IMR-90 (cell line): ENCODE data around the gene CCDC138. TPM values are rescaled to one million over a fixed set of nuclear protein-coding genes. Genes with fewer than 3 reads are reported as not detected.

Source experiments
- ATAC-seq: fragments of 200-7000 bp; cut with Tn5 transposase; 2 replicates; pipeline ENCODE4 v1.9.1; 2020; ENCODE audit warnings: low read depth, mild to moderate bottlenecking, moderate library complexity
- BruUV-seq: library from RNA; stranded (reverse); fragments of 400-500 nt; replicated peaks from 2 replicates; lab custom pipeline; 2021; lab: Mats Ljungman, UMichigan
- CTCF ChIA-PET: fragments of 300-600 bp; formaldehyde crosslinking; extraction: SDS; loops from one replicate; lab custom pipeline; 2021; ENCODE audit warnings: antibody characterized with exemption; lab: Yijun Ruan, JAX
- POLR2A ChIA-PET: fragments of 300-600 bp; sonication (Branson Sonifier 250); formaldehyde crosslinking; loops from one replicate; lab custom pipeline; 2022; ENCODE audit warnings: antibody characterized with exemption; ENCODE audit not compliant: unreplicated experiment; lab: Charles Lee
- DNase-seq: peaks from one replicate; pipeline ENCODE4 v3.0.0; 2013
- H2AFZ ChIP-seq: replicated peaks from 2 replicates; pipeline ENCODE3; 2013; ENCODE audit warnings: low read length, mild to moderate bottlenecking; ENCODE audit not compliant: poor library complexity
- H2AK5ac ChIP-seq: 2 replicates; pipeline ENCODE4 v1.6.1; 2013; ENCODE audit warnings: low read depth, low read length, inconsistent platforms
- H2AK9ac ChIP-seq: replicated peaks from 2 replicates; pipeline ENCODE3; 2013; ENCODE audit warnings: mild to moderate bottlenecking, low read depth, low read length, moderate library complexity; ENCODE audit not compliant: poor library complexity
- H2BK120ac ChIP-seq: 2 replicates; pipeline ENCODE4 v1.6.1; 2013; ENCODE audit warnings: low read depth, low read length, inconsistent platforms
- H2BK15ac ChIP-seq: 3 replicates; pipeline ENCODE4 v1.6.1; 2013; ENCODE audit warnings: low read depth, low read length, inconsistent platforms
- H2BK20ac ChIP-seq: 2 replicates; pipeline ENCODE4 v1.6.1; 2013; ENCODE audit warnings: low read depth, mild to moderate bottlenecking, inconsistent platforms, low read length, moderate library complexity
- H2BK5ac ChIP-seq: 2 replicates; pipeline ENCODE4 v1.6.1; 2013; ENCODE audit warnings: mild to moderate bottlenecking, low read depth, low read length, inconsistent platforms; ENCODE audit not compliant: poor library complexity, severe bottlenecking
- H3K14ac ChIP-seq: replicated peaks from 2 replicates; pipeline ENCODE4 v1.6.1; 2013; ENCODE audit warnings: low read depth, low read length, inconsistent platforms
- H3K18ac ChIP-seq: 2 replicates; pipeline ENCODE4 v1.6.1; 2013; ENCODE audit warnings: low read depth, low read length, control low read depth
- H3K23ac ChIP-seq: 2 replicates; pipeline ENCODE4 v1.6.1; 2013; ENCODE audit warnings: low read depth, low read length, inconsistent platforms
- H3K27ac ChIP-seq: 2 replicates; pipeline ENCODE4 v1.5.1; 2013; ENCODE audit warnings: mild to moderate bottlenecking, control low read depth, low read length; ENCODE audit not compliant: insufficient read depth
- H3K27me3 ChIP-seq: 2 replicates; pipeline ENCODE4 v1.6.1; 2013; ENCODE audit warnings: low read length; ENCODE audit not compliant: control insufficient read depth, insufficient read depth
- H3K36me3 ChIP-seq: 2 replicates; pipeline ENCODE4 v1.6.1; 2013; ENCODE audit warnings: low read length, mixed read lengths; ENCODE audit not compliant: control insufficient read depth, insufficient read depth
- H3K4ac ChIP-seq: 2 replicates; pipeline ENCODE4 v1.6.1; 2013; ENCODE audit warnings: low read depth, low read length, inconsistent platforms
- H3K4me1 ChIP-seq: 2 replicates; pipeline ENCODE4 v1.6.1; 2013; ENCODE audit warnings: low read length, mixed read lengths; ENCODE audit not compliant: control insufficient read depth, insufficient read depth
- H3K4me2 ChIP-seq: 2 replicates; pipeline ENCODE4 v1.6.1; 2013; ENCODE audit warnings: low read depth, mild to moderate bottlenecking, control low read depth, low read length, moderate library complexity
- H3K4me3 ChIP-seq: 2 replicates; pipeline ENCODE4 v1.5.1; 2013; ENCODE audit warnings: low read depth, mild to moderate bottlenecking, control low read depth, low read length, moderate library complexity; ENCODE audit not compliant: insufficient read depth
- H3K56ac ChIP-seq: 2 replicates; pipeline ENCODE4 v1.6.1; 2013; ENCODE audit warnings: low read length, inconsistent platforms; ENCODE audit not compliant: insufficient read depth; ENCODE audit errors: extremely low read depth
- H3K79me1 ChIP-seq, 2 experiments: 2 replicates each; pipeline ENCODE4 v1.6.1; 2013; ENCODE audit warnings: low read length in 2 of 2, inconsistent platforms in 1 of 2, low read depth in 1 of 2
- H3K9ac ChIP-seq: 2 replicates; pipeline ENCODE4 v1.6.1; 2013; ENCODE audit warnings: low read depth, low read length, control low read depth
- H3K9me1 ChIP-seq: 2 replicates; pipeline ENCODE4 v1.6.1; 2013; ENCODE audit warnings: low read length, inconsistent platforms; ENCODE audit not compliant: insufficient read depth
- H3K9me3 ChIP-seq: 2 replicates; pipeline ENCODE4 v1.6.1; 2013; ENCODE audit warnings: low read length; ENCODE audit not compliant: control insufficient read depth, insufficient read depth
- H4K20me1 ChIP-seq: 2 replicates; pipeline ENCODE4 v1.6.1; 2013; ENCODE audit warnings: low read length, inconsistent platforms; ENCODE audit not compliant: insufficient read depth
- H4K5ac ChIP-seq: 2 replicates; pipeline ENCODE4 v1.6.1; 2013; ENCODE audit warnings: mild to moderate bottlenecking, low read depth, low read length, control low read depth
- H4K8ac ChIP-seq, 2 experiments: 2 replicates each; pipeline ENCODE4 v1.6.1; 2013; ENCODE audit warnings: low read depth in 2 of 2, low read length in 2 of 2, control low read depth in 1 of 2, inconsistent platforms in 1 of 2
- H4K91ac ChIP-seq: 2 replicates; pipeline ENCODE4 v1.6.1; 2013; ENCODE audit warnings: low read depth, low read length, inconsistent platforms; ENCODE audit not compliant: insufficient read depth
- BHLHE40 ChIP-seq: fragments of 150-350 bp; IDR thresholded peaks from 2 replicates; pipeline ENCODE4 v1.6.1; 2016; ENCODE audit warnings: mild to moderate bottlenecking, low read depth, low read length
- CEBPB ChIP-seq: IDR thresholded peaks from 2 replicates; pipeline ENCODE4 v1.6.1; 2012; ENCODE audit warnings: low read depth, low read length, improper control_type of control experiment
- ELK1 ChIP-seq: fragments of 150-350 bp; IDR thresholded peaks from 2 replicates; pipeline ENCODE4 v1.6.1; 2016; ENCODE audit warnings: low read depth, mild to moderate bottlenecking, low read length, moderate library complexity, borderline replicate concordance
- MXI1 ChIP-seq: IDR thresholded peaks from 2 replicates; pipeline ENCODE4 v1.6.1; 2012; ENCODE audit warnings: low read depth, mild to moderate bottlenecking, low read length, moderate library complexity, borderline replicate concordance
- NFE2L2 ChIP-seq: fragments of 150-350 bp; IDR thresholded peaks from 2 replicates; pipeline ENCODE4 v1.6.1; 2016; ENCODE audit warnings: low read depth, mild to moderate bottlenecking, low read length
- RAD21 ChIP-seq: IDR thresholded peaks from 2 replicates; pipeline ENCODE4 v1.6.1; 2012; ENCODE audit warnings: low read length, improper control_type of control experiment
- RFX5 ChIP-seq: IDR thresholded peaks from 2 replicates; pipeline ENCODE4 v1.8.0; 2012; ENCODE audit warnings: low read depth, mild to moderate bottlenecking, low read length, moderate library complexity
- SMC3 ChIP-seq: fragments of 150-350 bp; IDR thresholded peaks from 2 replicates; pipeline ENCODE4 v1.6.1; 2016; ENCODE audit warnings: low read depth, mild to moderate bottlenecking, antibody characterized with exemption, low read length, moderate library complexity
- USF2 ChIP-seq: fragments of 150-350 bp; IDR thresholded peaks from 2 replicates; pipeline ENCODE4 v1.6.1; 2017; ENCODE audit warnings: mild to moderate bottlenecking, antibody characterized with exemption, low read length, low read depth
- WGBS, 2 experiments: methylation state at CpG; one replicate each; pipeline versions ENCODE4 v1.1.5 to v1.1.7; 2013; ENCODE audit warnings: missing lambda C conversion rate in 2 of 2; ENCODE audit not compliant: insufficient read length in 1 of 2; ENCODE audit errors: extremely low coverage in 2 of 2; 5-methylcytosine and 5-hydroxymethylcytosine counted together
- dilution Hi-C: fragments of 300-500 bp; cut with HindIII; formaldehyde crosslinking; loops from one replicate; pipeline ENCODE4 v1.14.3; 2018; ENCODE audit warnings: low sequenced_read_pairs; ENCODE audit not compliant: unreplicated experiment
- in situ Hi-C: fragments of 300-500 bp; cut with MboI; formaldehyde crosslinking; loops from 3 replicates; pipeline ENCODE4 v1.14.3; 2019; ENCODE audit warnings: low sequenced_read_pairs, inconsistent platforms, mixed read lengths
- intact Hi-C: fragments of 100-400 bp; cut with micrococcal nuclease; formaldehyde crosslinking; loops from 2 replicates; pipeline ENCODE4 v1.10.0; 2022
- polyA plus RNA-seq, 3 experiments: library from polyadenylated mRNA; depleted of rRNA; stranded (reverse); fragments of >200 nt; gene quantifications; 2 replicates each; pipeline ENCODE4 v1.2.3, GENCODE V29; 2012; ENCODE audit warnings: low replicate concordance in 1 of 3
- total RNA-seq: library from RNA; depleted of rRNA; stranded (reverse); fragments of >200 nt; gene quantifications from 2 replicates; pipeline ENCODE4 v1.2.3, GENCODE V29; 2012

CCDC138 gene
- total and polyA plus RNA-seq, 2 of the 4 experiments (the other 2 are of a cell fraction): 1.5 to 2.9 TPM

- no peaks in the 10 kb centered on the region for H3K79me1 ChIP-seq
- H2BK5ac ChIP-seq: no peak overlapping the region
- no peak overlapping the region for H3K23ac ChIP-seq
- H3K4me2 ChIP-seq: no peak overlapping the region
- no peak overlapping the region for H4K8ac ChIP-seq
- intact Hi-C loops: no loop called here
- no peak overlapping the region for H2BK20ac ChIP-seq
- H3K18ac ChIP-seq: no peak overlapping the region
- WGBS, 2 experiments: no CpG with 5 or more reads among the region's 4 CpGs
- no TSS peak for BruUV-seq
- H2BK15ac ChIP-seq: no peak overlapping the region
- H3K36me3 ChIP-seq: no peaks in the 10 kb centered on the region
- no peaks in the 10 kb centered on the region for H3K9me3 ChIP-seq
- no peak overlapping the region for H3K4me3 ChIP-seq
- ATAC-seq (no peak), DNase-seq (no peak)
- H2AK5ac ChIP-seq: no peak overlapping the region
- H3K9ac ChIP-seq: no peak overlapping the region
- TF ChIP-seq RAD21 (no peak), MXI1 (no peak), ELK1 (no peak), NFE2L2 (no peak), USF2 (no peak), SMC3 (no peak), BHLHE40 (no peak), RFX5 (no peak), CEBPB (no peak)
- H2AFZ ChIP-seq: no peak overlapping the region
- no peak overlapping the region for H3K27ac ChIP-seq
- H4K91ac ChIP-seq: no peak overlapping the region
- H3K56ac ChIP-seq: no peak overlapping the region
- H2BK120ac ChIP-seq: no peak overlapping the region
- CTCF ChIA-PET: no interaction called here
- H3K27me3 ChIP-seq: no peaks in the 10 kb centered on the region
- in situ Hi-C loops: no loop called here
- H3K14ac ChIP-seq: no peak overlapping the region
- POLR2A ChIA-PET: no interaction called here
- dilution Hi-C loops: no loop called here
- H3K4me1 ChIP-seq: no peaks in the 10 kb centered on the region
- no peaks in the 10 kb centered on the region for H3K9me1 ChIP-seq
- H4K20me1 ChIP-seq: no peaks in the 10 kb centered on the region
- no peak overlapping the region for H3K4ac ChIP-seq
- H2AK9ac ChIP-seq: no peak overlapping the region
- H4K5ac ChIP-seq: no peak overlapping the region
These were observed 38.7 kb downstream of the CCDC138 start for GRCh38 chr2:108825254-108825653.
